Measurements from ENCODE around the gene TMEM156. TPM values are rescaled to one million over a fixed set of nuclear protein-coding genes. Genes with fewer than 3 reads are reported as not detected.

Gene TMEM156
- total and polyA plus RNA-seq, 2 of the 4 experiments (the other 2 are of a cell fraction): 0.53 to 0.54 TPM

- in situ Hi-C loops (cut with MboI; ENCODE audit: low sequenced_read_pairs): no loop called here
- Histone ChIP-seq H2AK5ac (ENCODE audit: low read depth, low read length) (no peak overlapping the region), H3K4me1 (ENCODE audit: control insufficient read depth, insufficient read depth, low read length) (peaks cover 20% of the 10 kb centered on the region), H3K4ac (ENCODE audit: low read depth, low read length) (peak overlapping the region; percentile 88), H2BK20ac (ENCODE audit: low read depth, low read length) (no peak overlapping the region), H2BK5ac (ENCODE audit: low read depth, low read length, poor library complexity, severe bottlenecking) (peak overlapping the region; percentile 89), H3K9me1 (ENCODE audit: insufficient read depth, low read length) (peaks cover 3% of the 10 kb centered on the region), H3K23ac (ENCODE audit: low read depth, low read length) (peak overlapping the region; percentile 92), H3K79me1 (ENCODE audit: low read depth in 1 of 2, low read length in 2 of 2) (peaks cover 5 to 34% of the 10 kb centered on the region in 2 experiments; a peak in 3 of 4 replicates), H3K27ac (ENCODE audit: insufficient read depth, low read length) (peak overlapping the region; percentile 98), H2AK9ac (replicated peaks; ENCODE audit: low read depth, low read length, poor library complexity) (no peak overlapping the region), H3K4me3 (ENCODE audit: insufficient read depth, low read depth, low read length) (peak overlapping the region; percentile 93), H4K8ac (ENCODE audit: low read depth in 2 of 2, low read length in 2 of 2) (peak overlapping the region; percentile 85 to 88; a peak in 3 of 4 replicates), H3K9me3 (ENCODE audit: control insufficient read depth, insufficient read depth, low read length) (no peaks in the 10 kb centered on the region), H4K5ac (ENCODE audit: low read depth, low read length) (peak overlapping the region; percentile 94), H2AFZ (replicated peaks; ENCODE audit: low read length, poor library complexity) (no peak overlapping the region), H3K18ac (ENCODE audit: low read depth, low read length) (peak overlapping the region; percentile 85), H3K4me2 (ENCODE audit: low read depth, low read length) (peak overlapping the region; percentile 68), H4K20me1 (ENCODE audit: insufficient read depth, low read length) (peaks cover 29% of the 10 kb centered on the region), H3K36me3 (ENCODE audit: control insufficient read depth, insufficient read depth, low read length) (peaks cover 3% of the 10 kb centered on the region), H4K91ac (ENCODE audit: insufficient read depth, low read depth, low read length) (peak overlapping the region; percentile 76), H3K9ac (ENCODE audit: low read depth, low read length) (peak overlapping the region; percentile 100), H2BK120ac (ENCODE audit: low read depth, low read length) (peak overlapping the region; percentile 82; the same call in 1 of the 2 replicates), H3K27me3 (ENCODE audit: control insufficient read depth, insufficient read depth, low read length) (no peaks in the 10 kb centered on the region), H3K14ac (replicated peaks; ENCODE audit: low read depth, low read length) (peak overlapping the region; percentile 93), H3K56ac (ENCODE audit: extremely low read depth, insufficient read depth, low read length) (peak overlapping the region; percentile 97), H2BK15ac (ENCODE audit: low read depth, low read length) (peak overlapping the region; percentile 1; the same call in 1 of the 3 replicates)
- no CpG with 5 or more reads among the region's 3 CpGs for WGBS, 2 experiments (ENCODE audit: extremely low coverage in 2 of 2, insufficient read length in 1 of 2)
- ATAC-seq (ENCODE audit: low read depth) (no peak), DNase-seq (peak; percentile 21)
- dilution Hi-C loops (cut with HindIII; ENCODE audit: low sequenced_read_pairs, unreplicated experiment): no loop called here
- TF ChIP-seq CHD1 (IDR thresholded peaks at IDR 0.05; ENCODE audit: low read depth, low read length) (no peak), CEBPB (IDR thresholded peaks at IDR 0.05; ENCODE audit: low read depth, low read length) (peak; percentile 26; the same call in 1 of the 2 replicates), NFE2L2 (IDR thresholded peaks at IDR 0.05; ENCODE audit: low read depth, low read length) (no peak), MXI1 (IDR thresholded peaks at IDR 0.05; ENCODE audit: borderline replicate concordance, low read depth, low read length) (no peak), RAD21 (IDR thresholded peaks at IDR 0.05; ENCODE audit: low read length) (no peak), MAZ (IDR thresholded peaks at IDR 0.05; ENCODE audit: borderline replicate concordance, low read depth, low read length) (no peak)
- ChIA-PET CTCF (interaction anchor here (2.4 kb wide), 1 partner anchor 12 kb away, joined by 5 read pairs; no protein-coding TSS in a partner anchor), POLR2A (ENCODE audit: unreplicated experiment) (interaction anchor here (0.7 to 1.6 kb wide), 2 partner anchors 86 to 97 kb away, joined by 4 to 5 read pairs; no protein-coding TSS in a partner anchor)
- BruUV-seq (replicated peaks): no TSS peak
- intact Hi-C loops (cut with micrococcal nuclease): no loop called here
Observed at GRCh38 chr4:39045827-39046221, 13.6 kb upstream of the TMEM156 start.

All from IMR-90 (cell line).